Dendritic cell treated with granulocyte-macrophage colony-stimulating factor and Interleukin-4, amounts not matched to agents 40 ng/mL and 50 ng/mL, for 4 days (primary cell): ENCODE results near the gene GRB10.

Source experiments
- H3K27ac Mint-ChIP-seq: one replicate; pipeline ENCODE4 v1.8.0; 2022; ENCODE audit warnings: mild to moderate bottlenecking, mixed read lengths
- H3K27me3 Mint-ChIP-seq: one replicate; pipeline ENCODE4 v1.8.0; 2022; ENCODE audit warnings: mild to moderate bottlenecking, mixed read lengths
- H3K36me3 Mint-ChIP-seq: one replicate; pipeline ENCODE4 v1.8.0; 2022; ENCODE audit warnings: low read depth, mixed read lengths
- H3K4me1 Mint-ChIP-seq: one replicate; pipeline ENCODE4 v1.8.0; 2022; ENCODE audit warnings: low read depth, mixed read lengths
- H3K4me3 Mint-ChIP-seq: one replicate; pipeline ENCODE4 v1.8.0; 2022; ENCODE audit warnings: mild to moderate bottlenecking, moderate library complexity, mixed read lengths
- H3K9me3 Mint-ChIP-seq: one replicate; pipeline ENCODE4 v1.8.0; 2022; ENCODE audit warnings: mixed read lengths
- intact Hi-C: fragments of 100-400 bp; cut with micrococcal nuclease; formaldehyde crosslinking; loops from one replicate; pipeline ENCODE4 v1.15.0; 2022

The GRB10 gene

DNA sequence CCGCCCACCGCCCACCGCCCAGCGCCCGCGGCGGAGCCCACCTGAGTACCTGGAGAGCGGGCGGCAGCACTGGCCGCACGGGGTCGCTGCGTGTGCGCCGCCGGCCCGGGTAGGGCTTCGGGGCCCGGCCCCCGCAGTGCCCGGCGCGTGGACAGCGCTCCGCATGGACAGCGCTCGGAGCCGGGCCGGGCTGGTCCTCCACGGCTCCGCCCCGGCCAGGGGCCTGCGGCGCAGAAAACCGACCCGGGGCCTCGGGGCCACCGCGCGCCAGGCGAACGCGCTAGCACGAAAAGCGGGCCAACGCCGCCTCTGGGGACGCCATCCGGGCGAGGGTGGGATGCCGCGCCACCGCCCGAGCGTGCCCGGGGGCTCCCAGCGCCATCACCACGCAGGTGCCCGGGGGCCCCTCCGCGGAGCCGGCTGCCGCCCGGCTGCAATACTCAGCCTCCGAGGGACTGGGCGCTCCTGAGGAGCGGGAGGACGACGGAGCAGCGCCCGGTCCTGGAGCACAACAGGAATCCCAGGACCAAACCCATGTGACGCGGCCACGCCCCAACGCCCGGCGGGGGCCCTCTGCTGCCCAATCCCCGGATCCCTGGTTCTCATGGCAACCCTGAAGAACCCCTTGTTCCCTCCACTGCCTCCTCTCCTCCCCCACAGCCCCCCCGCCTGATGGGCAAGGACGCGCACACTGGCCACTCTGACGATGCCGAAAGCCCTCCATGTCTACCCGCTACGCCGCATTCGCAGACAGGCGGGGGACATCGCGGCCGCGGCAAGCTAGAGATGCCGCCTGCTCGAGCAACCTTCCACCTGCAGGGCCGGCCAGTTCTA lies at the start of gene GRB10:
Gene GRB10, minus strand, starts transcription at position 522 of the 834 bp plus-strand sequence. CDS start 50,574 bp downstream, outside the sequence.
- Mint-ChIP-seq H3K4me3 (peak within 1 kb of the TSS; percentile 70), H3K9me3 (no peaks in the 10 kb centered on the region), H3K4me1 (peaks cover 4% of the 10 kb centered on the region), H3K27me3 (peaks cover 27% of the 10 kb centered on the region), H3K27ac (no peak within 1 kb of the TSS), H3K36me3 (no peaks in the 10 kb centered on the region)
- intact Hi-C loops = no loop called here

DNA sequence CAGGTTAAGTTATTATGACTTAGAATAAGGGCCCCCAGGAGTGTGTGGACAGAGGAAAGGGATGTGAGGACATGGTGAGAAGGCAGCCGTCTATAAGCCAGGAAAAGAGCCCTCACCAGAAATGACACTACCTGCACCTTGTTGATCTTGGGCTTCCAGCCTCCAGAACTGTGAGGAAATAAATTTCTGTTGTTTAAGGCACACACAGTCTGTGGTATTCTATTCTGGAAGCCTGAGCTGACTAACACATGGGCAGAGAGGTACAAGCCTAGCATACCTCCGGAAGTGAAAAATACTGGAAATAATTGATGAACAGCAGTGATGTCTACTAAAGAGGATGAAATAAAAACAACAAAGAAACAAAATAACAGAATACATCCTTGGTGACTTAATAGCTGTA lies 46.1 kb upstream of the GRB10 start:
- peaks cover 6% of the 10 kb centered on the region for H3K27me3 Mint-ChIP-seq
- no peaks in the 10 kb centered on the region for H3K36me3 Mint-ChIP-seq
- H3K27ac Mint-ChIP-seq = no peak overlapping the region
- no peaks in the 10 kb centered on the region for H3K9me3 Mint-ChIP-seq
- intact Hi-C loops = no loop called here
- H3K4me1 Mint-ChIP-seq = peaks cover 7% of the 10 kb centered on the region
- H3K4me3 Mint-ChIP-seq = no peak overlapping the region

DNA sequence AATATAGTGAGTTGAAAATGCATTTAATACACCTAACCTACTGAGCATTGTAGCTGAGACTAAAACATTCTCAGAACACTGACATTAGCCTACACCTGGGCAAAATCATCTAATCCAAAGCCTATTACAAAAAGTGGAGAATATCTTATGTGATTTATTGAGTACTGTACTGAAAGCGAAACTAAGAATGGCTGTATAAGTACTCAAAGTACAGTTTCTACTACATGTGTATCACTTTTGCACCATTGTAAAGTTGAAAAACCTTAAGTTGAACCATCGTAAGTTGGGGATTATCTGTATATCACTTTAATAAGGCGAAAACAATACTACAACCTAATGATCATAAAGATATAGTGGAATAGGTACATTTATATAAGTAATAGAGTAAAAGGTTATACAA lies 45.4 kb upstream of the GRB10 start:
- no peak overlapping the region for H3K27ac Mint-ChIP-seq
- H3K36me3 Mint-ChIP-seq = no peaks in the 10 kb centered on the region
- peaks cover 6% of the 10 kb centered on the region for H3K27me3 Mint-ChIP-seq
- H3K4me3 Mint-ChIP-seq = no peak overlapping the region
- H3K4me1 Mint-ChIP-seq = peaks cover 7% of the 10 kb centered on the region
- H3K9me3 Mint-ChIP-seq = no peaks in the 10 kb centered on the region
- intact Hi-C loops = no loop called here

DNA sequence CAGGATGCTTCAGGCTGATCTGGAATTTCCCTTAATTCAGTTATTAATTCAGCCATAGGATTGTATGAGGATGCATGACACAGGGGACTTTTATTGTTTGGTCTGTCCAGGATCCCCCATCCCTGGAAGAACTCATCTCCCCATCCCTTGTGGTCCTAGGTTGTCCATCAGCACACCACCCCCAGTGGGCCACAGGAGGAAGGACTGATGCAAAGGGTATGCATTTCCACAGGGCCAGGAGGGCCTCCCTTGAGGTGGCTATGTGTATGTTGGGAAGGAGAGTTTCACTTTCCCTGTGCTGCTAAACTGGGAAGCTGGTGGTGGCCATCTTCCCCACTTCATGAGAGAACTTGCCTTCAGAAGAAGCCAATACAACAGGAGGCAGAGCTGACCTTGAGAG lies 44.6 kb upstream of the GRB10 start:
- Mint-ChIP-seq H3K27me3 (peaks cover 5% of the 10 kb centered on the region), H3K36me3 (no peaks in the 10 kb centered on the region), H3K9me3 (no peaks in the 10 kb centered on the region), H3K4me3 (no peak overlapping the region), H3K4me1 (peaks cover 7% of the 10 kb centered on the region), H3K27ac (no peak overlapping the region)
- intact Hi-C loops = no loop called here

DNA sequence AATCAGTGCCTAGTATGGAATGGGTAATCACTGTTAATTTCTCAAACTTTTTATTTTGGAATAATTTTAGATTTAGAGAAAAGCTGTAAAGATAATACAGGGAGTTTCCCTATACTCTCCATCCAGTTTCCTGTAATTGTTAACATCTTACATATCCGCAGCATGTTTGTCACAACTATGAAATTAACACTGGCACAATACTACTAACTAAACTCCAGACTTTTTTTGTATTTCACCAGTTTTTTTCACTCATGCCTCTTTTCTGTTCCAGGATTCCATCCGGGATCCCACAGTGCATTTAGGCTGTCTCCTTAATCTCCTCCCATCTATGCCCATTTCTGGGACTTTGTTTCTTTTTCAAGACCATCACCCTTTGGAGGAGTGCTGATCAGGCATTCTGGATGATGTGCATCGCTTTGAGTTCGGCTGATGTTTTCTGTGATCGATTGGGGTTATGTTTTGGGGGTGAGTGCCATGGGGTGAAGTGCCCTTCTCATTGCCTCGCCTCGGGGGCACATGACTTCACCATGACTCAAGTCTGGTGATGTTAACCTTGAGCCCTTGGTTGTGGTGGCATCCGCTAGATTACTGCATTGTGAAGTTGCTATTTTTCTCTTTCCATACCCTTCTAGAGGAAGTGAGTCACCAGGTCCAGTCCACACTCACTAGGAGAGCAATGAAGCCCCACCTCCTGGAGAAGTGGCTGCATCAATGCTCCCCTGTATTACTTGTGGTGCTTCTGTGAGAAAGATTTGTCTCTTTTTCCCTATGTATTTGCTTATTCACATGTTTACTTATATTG lies 43.9 kb upstream of the GRB10 start:
- intact Hi-C loops = no loop called here
- Mint-ChIP-seq H3K9me3 (no peaks in the 10 kb centered on the region), H3K36me3 (no peaks in the 10 kb centered on the region), H3K27me3 (no peaks in the 10 kb centered on the region), H3K4me3 (no peak overlapping the region), H3K27ac (no peak overlapping the region), H3K4me1 (peaks cover 7% of the 10 kb centered on the region)

DNA sequence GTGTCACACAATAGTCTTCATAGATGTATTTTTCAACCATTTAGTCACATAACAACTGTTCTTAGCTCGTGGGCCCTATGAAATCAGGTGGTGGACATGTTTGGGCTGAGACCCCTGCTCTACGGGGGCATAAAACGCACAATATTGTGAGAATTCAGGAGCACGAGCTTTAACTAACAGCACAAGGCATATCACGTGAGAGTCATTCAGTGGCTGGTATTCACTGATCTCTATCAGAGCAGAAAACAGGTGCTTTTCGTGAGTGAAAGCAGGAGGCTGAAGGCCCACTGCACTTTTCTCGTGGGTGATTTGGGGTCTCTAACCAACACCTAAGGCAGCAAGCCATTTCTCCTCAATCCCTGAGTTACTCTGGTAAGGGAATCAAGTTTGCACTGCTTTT lies 42.8 kb upstream of the GRB10 start:
- no peaks in the 10 kb centered on the region for H3K36me3 Mint-ChIP-seq
- H3K27me3 Mint-ChIP-seq = no peaks in the 10 kb centered on the region
- peaks cover 7% of the 10 kb centered on the region for H3K4me1 Mint-ChIP-seq
- no peak overlapping the region for H3K4me3 Mint-ChIP-seq
- intact Hi-C loops = no loop called here
- H3K27ac Mint-ChIP-seq = no peak overlapping the region
- no peaks in the 10 kb centered on the region for H3K9me3 Mint-ChIP-seq

DNA sequence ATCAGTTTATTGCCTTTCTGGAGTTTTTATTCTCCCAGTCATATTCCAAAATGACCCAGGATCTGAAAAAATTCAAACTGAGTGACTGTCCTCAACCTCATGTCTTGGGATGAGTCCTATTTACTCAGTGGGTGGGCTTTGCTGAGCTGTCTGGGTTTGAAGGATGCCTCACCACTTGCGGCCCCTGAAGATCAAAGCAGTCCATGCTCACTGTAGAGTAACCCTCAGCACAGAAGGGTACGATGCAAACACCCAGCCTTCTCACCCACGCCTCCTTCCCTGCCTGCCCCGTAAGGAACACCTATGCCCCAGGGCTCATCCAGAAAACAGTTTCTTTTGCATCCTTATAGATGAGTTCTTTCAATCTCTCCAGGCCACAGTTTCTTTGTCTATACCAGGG lies 42.2 kb upstream of the GRB10 start:
- Mint-ChIP-seq H3K27me3 (no peaks in the 10 kb centered on the region), H3K36me3 (no peaks in the 10 kb centered on the region), H3K27ac (no peak overlapping the region), H3K4me3 (no peak overlapping the region), H3K4me1 (peaks cover 7% of the 10 kb centered on the region), H3K9me3 (no peaks in the 10 kb centered on the region)
- intact Hi-C loops = no loop called here

DNA sequence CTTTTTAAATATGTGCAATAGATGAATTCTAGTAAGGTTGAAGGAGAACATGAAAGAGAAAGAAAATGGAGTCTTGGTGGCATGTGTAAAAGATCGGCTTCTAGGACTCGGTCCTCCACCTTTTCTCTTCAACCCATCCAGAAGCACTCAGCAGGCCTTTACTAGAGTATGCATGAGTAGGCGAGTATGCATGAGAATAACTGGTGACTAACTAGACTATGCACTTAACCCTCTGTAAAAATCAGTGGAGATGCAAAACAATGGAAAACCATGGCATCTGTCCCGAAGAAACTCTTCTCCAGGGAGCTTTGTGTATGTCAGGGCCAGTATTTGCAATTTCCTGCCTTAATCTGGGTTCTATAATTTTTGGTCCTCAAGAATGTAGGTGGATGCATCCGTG lies 40.0 kb upstream of the GRB10 start:
- H3K36me3 Mint-ChIP-seq = no peaks in the 10 kb centered on the region
- H3K4me1 Mint-ChIP-seq = peaks cover 7% of the 10 kb centered on the region
- H3K4me3 Mint-ChIP-seq = no peak overlapping the region
- no peak overlapping the region for H3K27ac Mint-ChIP-seq
- intact Hi-C loops = no loop called here
- H3K27me3 Mint-ChIP-seq = no peaks in the 10 kb centered on the region
- no peaks in the 10 kb centered on the region for H3K9me3 Mint-ChIP-seq

DNA sequence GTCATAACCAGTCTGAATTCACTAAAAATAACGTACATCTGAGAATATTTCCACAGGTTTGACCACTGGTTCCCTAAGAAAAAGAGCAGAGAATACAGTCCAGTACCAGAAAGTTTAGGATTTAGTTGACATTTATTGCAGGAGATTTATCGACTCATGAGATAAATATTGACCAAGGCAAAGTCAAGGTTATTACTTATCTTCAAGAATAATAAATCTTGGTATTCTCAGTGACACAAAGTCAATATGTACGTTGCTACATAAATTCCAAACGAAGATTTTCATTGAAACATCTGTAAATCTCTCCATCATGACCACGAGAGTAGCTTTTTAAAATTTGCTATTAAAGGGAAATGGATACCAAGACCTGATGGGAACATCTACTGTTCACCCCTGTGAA lies 39.4 kb upstream of the GRB10 start:
- Mint-ChIP-seq H3K27ac (no peak overlapping the region), H3K9me3 (no peaks in the 10 kb centered on the region), H3K4me3 (no peak overlapping the region), H3K4me1 (peaks cover 7% of the 10 kb centered on the region), H3K27me3 (no peaks in the 10 kb centered on the region), H3K36me3 (no peaks in the 10 kb centered on the region)
- intact Hi-C loops = no loop called here

DNA sequence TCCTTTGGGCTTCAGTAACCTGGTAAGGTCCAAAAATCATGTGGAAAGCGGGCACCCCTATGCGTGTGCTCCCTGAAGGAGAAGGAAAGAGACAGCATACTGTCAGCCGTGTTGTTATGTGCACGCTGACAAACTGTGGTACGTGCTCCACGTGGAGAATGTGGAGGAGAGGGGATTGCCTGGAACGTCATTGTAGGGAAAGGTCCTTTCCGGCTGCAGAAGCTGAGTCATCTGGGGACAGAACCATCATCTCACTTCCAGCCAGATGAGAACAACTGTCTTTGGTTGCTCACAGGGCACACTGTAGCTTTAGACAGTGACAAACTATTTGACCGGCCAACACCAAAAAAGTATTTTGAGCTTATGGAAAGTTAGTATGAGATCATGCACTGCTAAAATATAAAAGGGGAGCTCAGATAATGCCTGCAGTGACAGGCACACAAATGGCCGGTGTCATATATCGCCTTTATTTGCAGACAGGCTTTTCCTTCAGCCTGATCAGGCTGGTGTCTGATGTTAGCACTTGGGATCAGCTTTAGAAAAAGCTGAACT lies 38.8 kb upstream of the GRB10 start:
- Mint-ChIP-seq H3K4me1 (peaks cover 2% of the 10 kb centered on the region), H3K4me3 (no peak overlapping the region), H3K9me3 (no peaks in the 10 kb centered on the region), H3K27ac (no peak overlapping the region), H3K27me3 (no peaks in the 10 kb centered on the region), H3K36me3 (no peaks in the 10 kb centered on the region)
- intact Hi-C loops = no loop called here

DNA sequence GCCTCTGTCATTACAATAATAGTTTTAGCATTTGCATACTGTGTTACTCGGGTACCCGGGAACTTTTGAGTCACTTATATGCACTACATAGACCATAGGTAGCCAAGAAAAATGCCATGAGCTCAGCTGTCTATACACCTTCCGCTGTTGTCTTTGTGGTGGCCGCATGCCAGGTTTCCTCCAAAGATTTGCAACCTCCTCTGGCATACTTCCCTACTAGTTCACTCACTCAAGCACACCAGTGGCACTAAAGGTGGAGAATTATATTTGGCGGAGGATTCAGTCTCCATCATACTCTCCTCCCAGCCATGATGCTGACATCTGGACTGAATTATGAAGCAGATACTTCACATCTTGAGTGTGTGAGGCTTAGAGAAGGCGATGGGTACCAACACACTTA lies 35.6 kb upstream of the GRB10 start:
- H3K27ac Mint-ChIP-seq = no peak overlapping the region
- H3K36me3 Mint-ChIP-seq = no peaks in the 10 kb centered on the region
- H3K27me3 Mint-ChIP-seq = no peaks in the 10 kb centered on the region
- H3K9me3 Mint-ChIP-seq = no peaks in the 10 kb centered on the region
- no peak overlapping the region for H3K4me3 Mint-ChIP-seq
- intact Hi-C loops = no loop called here
- H3K4me1 Mint-ChIP-seq = no peaks in the 10 kb centered on the region

DNA sequence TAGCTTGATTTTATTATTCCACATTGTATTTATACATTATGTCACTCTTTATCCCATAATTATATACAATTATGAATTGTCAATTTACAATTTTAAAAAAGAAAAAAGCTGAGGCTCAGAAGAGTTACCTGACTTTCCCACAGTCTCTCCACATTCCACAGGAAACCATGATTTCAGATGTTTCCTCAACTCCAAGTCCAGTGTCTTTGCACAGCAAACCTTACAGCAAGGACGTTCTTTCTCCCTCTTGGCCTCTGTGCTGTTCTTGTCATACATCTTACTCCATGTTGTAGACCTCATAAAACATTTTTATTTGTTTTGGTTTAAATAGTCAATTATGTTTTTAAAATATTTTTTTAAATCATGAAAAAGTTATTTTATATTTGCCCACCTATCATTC lies 34.9 kb upstream of the GRB10 start:
- no peaks in the 10 kb centered on the region for H3K9me3 Mint-ChIP-seq
- no peak overlapping the region for H3K27ac Mint-ChIP-seq
- no peaks in the 10 kb centered on the region for H3K36me3 Mint-ChIP-seq
- intact Hi-C loops = no loop called here
- no peak overlapping the region for H3K4me3 Mint-ChIP-seq
- H3K27me3 Mint-ChIP-seq = no peaks in the 10 kb centered on the region
- no peaks in the 10 kb centered on the region for H3K4me1 Mint-ChIP-seq

DNA sequence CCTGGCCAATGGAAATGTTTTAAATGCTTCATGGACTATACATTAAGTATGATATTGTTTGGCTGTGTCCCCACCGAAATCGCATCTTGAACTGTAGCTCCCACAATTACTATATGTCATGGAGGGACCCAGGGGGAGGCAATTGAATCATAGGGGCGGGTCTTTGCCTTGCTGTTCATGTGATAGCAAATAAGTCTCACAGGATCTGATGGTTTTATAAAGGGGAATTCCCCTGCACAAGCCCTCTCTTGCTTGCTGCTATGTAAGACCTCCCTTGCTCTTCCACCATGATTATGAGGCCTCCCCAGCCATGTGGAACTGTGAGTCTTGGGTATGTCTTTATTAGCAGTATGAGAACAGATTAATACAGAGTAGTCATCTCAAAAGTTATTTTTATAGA lies 32.4 kb upstream of the GRB10 start:
- Mint-ChIP-seq H3K27ac (no peak overlapping the region), H3K9me3 (no peaks in the 10 kb centered on the region), H3K4me1 (no peaks in the 10 kb centered on the region), H3K36me3 (no peaks in the 10 kb centered on the region), H3K4me3 (no peak overlapping the region), H3K27me3 (peaks cover 1% of the 10 kb centered on the region)
- intact Hi-C loops = no loop called here

DNA sequence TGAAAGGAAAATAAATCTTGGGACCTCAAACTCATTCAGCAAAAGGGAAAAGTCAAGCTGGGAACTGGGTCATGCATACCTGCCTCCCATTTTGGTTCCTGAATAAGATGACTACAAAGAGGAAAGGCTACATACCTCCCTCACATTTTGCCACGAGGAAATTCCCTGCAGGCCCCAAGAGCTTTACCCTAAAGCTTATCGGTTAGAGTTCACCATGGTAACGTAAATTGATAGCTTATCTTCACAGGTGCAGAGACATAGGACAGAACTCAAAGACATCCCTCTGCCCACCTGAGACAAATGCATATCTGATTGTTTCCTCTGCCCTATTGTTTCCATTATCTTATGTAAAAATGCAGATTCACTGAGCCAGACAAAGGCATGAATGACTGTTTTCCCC lies 31.5 kb upstream of the GRB10 start:
- Mint-ChIP-seq H3K9me3 (no peaks in the 10 kb centered on the region), H3K36me3 (no peaks in the 10 kb centered on the region), H3K4me1 (no peaks in the 10 kb centered on the region), H3K27ac (no peak overlapping the region), H3K27me3 (peaks cover 3% of the 10 kb centered on the region), H3K4me3 (no peak overlapping the region)
- intact Hi-C loops = no loop called here
